GM12801 (cell line): Measurements from ENCODE around the gene FMN2.

Experiments used
- CTCF ChIP-seq: IDR thresholded peaks from one replicate; pipeline ENCODE4 v1.5.1; 2011; ENCODE audit warnings: control low read depth; ENCODE audit not compliant: insufficient read length; ENCODE audit errors: extremely low read depth

FMN2 gene

GRCh38 chr1:240178366-240178765 is 86.7 kb downstream of the FMN2 start:
- no peak for TF ChIP-seq CTCF

- no peak for TF ChIP-seq CTCF
Measured at GRCh38 chr1:240188139-240188538, 96.5 kb downstream of the FMN2 start.

GRCh38 chr1:240189386-240189989 is 97.8 kb downstream of the FMN2 start:
- no peak for TF ChIP-seq CTCF

GRCh38 chr1:240190881-240191401 is 99.3 kb downstream of the FMN2 start:
- TF ChIP-seq CTCF = no peak

GRCh38 chr1:240192851-240193250 is 101.2 kb downstream of the FMN2 start:
- no peak for TF ChIP-seq CTCF

- TF ChIP-seq CTCF = no peak
Measured at GRCh38 chr1:240193679-240194078, 102.0 kb downstream of the FMN2 start.

- TF ChIP-seq CTCF = no peak
Measured at GRCh38 chr1:240194120-240194519, 102.4 kb downstream of the FMN2 start.
